Activated CD8-positive, alpha-beta memory T cell treated with anti-CD3 and anti-CD28 coated beads, Interleukin-2, amount 50 U/mL, for 24 hours (primary cell): ENCODE results near the gene GAMT.
"Not testable (repeated sequence)": the region's sequence is repeated elsewhere in the genome, so short reads cannot be mapped to it uniquely, and the experiment has no call there.

Experiments
- DNase-seq: peaks from one replicate; pipeline ENCODE4 v3.0.0-alpha.2; 2020; ENCODE audit errors: extremely low read depth

Gene GAMT

DNA sequence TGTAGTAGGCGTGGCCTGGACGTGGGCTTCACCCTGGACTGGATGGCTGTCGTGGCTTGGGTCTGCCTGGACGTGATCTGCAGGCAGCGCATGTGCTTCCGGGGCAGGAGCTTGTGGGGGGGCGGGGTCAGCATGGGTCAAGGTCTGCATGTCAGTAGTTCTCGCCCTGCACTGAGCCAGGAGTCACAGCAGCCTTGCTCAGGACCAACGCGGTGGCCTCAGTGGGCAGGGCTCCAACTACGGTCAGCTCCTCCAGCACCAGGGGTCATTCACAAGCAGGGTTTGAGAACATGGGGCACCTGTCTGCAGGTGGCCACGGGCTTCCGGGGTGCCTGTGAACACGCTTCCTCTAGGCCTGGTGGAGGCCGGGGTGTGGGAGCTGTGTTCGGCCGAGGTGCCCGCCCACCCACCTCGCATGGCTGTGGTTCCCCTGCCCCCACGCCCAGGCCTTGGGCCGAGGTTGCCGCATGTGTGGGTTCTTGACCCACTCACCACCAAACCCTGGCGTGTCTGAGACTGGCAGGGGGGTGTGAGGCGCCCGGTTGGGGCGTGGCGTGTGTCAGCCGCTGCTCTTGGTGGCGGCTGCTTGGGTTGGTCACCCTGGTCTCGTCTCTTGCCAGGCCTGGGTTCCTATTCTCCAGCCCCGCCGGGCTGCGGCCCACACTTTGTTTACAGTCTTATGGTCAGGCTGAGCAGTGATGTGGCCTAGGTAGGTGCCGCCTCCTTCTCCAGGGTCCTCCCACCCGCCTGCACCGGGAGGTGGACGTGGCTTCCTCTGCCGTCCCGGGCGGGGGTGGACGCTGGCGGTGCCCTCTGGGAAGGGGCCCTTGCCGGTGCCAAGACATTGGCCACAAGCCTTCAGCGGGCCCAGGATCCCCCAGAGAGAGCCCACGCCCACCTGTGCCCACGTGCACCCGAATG lies 32.0 kb upstream of the GAMT start:
- no peak for DNase-seq

- no peak for DNase-seq
Observed at GRCh38 chr19:1432507-1432887, 31.2 kb upstream of the GAMT start.

DNA sequence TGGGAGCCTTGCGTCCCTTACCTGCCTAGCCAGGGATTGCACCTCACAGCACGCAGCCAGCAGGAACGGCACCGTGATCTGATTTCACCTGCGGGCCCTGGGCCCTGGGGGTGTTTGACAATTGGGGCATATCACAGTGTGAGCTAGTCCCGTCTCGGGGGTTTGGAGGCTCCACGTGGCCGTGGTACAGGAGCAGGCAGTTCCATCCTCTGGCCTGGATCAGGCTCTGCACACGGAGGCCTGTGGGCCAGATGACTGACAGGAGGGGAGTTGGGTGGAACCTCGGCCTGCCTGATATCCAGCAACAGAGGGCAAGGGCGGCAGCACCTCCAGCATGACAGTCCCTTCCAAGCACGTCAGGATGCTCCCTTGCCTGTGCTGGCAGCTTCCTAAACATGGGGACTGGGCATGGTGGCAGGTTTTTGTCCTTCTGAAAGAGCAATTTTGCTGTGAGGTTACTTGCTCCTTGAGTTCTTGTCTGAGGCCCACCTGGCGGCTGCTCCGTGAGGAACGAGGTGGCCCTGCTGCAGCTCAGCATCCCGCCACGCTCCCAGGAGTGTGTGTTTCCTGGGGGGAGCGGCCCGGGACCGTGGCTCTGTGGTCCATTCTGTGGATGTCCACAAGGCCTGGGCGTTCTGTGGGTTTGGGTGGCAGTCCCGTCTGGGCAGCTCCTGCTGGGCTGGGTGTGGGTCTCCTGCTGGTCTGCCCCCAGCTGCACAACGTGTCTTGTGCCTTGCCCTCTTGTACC lies 30.6 kb upstream of the GAMT start:
- no peak for DNase-seq

DNA sequence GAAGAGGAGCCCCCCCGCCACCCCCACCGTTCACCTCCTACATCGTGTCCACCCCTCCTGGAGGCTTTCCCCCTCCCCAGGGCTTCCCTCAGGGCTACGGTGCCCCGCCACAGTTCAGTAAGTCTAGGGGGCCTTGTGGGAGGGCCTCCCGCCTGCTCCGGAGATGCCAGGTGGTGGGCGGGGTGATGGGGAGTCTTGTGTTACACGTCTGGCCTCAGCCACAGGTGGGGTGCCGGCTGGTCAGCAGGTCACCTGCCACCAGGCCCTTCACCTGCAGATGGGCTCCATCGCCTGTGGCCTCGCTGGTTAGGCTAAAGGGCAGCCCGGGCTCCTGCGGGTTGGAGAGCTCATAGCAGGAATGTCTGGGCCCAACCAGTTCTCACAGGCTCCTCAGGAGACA lies 28.9 kb upstream of the GAMT start:
- DNase-seq = no peak

- no peak for DNase-seq
Observed at GRCh38 chr19:1429750-1430149, 28.4 kb upstream of the GAMT start.

GRCh38 chr19:1428738-1429391 lies 27.5 kb upstream of the GAMT start:
- no peak for DNase-seq

DNA sequence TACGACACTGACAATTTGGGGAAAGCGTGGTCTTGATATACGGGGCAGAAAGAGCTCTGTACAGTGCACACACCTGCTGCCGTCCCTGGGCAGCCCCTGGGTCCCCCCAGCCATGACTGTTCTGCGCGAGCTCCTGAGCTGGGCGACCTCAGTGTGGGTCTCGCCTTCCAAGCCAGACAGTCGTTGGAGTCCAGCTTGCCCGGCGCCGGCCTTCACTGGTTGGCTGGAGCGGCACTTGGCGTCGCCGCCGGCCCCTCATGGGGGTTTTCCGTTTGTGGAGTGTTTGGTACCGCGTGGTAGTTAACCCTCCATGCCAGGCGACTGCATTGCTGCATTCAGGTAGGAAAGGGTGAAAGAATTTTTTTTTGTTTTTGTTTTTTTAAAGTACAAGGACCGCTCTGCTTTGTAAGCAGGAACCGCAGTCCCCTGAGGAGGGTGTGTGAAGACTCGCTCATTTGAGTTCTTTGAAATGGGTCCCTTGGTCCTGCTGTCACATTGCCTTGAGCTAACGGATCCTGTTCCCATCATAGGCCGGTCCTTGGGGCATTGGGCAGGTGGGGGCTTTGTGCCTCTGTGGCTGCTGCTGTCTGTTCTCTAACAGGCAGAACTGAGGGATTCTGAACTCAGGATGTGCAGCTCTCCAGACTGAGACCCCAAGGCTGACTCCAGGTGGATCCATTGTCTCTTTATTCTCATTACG lies 26.0 kb upstream of the GAMT start:
- no peak for DNase-seq

DNA sequence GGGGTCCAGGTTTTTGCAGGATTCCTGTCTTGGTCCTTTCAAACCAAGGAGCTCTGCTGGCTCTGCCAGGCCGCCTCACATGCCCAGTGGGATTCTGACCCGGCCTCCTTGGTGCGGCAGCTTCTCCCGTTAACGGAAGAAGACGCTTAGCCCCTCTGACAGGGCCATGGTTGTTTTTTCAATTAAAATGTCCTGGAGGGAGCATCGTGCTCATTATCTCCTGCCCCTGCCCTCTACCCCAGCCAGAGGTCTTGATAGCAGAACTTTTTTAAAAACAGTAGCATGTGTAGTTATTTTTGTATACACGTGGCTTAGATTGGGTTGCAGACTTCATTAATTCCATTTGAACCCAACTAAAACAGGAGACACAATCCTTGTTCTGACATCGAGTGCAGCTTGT lies 25.4 kb upstream of the GAMT start:
- DNase-seq = no peak

DNA sequence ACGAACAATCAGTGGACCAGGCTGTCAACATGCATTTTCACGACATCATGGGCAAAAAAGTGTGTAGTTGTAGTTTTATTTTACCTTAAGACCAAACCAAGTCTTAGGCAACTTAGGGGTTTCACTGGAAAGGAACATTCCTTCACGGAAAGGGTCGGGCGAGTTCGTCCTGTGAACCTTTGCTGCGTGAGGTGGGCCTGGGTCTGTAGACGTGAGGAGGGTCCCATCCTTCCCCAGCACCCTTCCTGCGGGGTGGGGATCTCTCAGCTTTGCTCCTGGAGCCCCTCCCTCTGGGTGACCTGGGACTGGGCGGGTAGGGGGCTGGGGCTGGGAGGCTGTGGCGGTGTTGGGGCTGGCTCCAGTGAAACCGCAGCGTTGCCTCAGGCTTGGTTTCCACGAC lies 24.6 kb upstream of the GAMT start:
- no peak for DNase-seq

- no peak for DNase-seq
Observed at GRCh38 chr19:1425102-1425837, 23.9 kb upstream of the GAMT start.

- no peak for DNase-seq
Observed at GRCh38 chr19:1424192-1424955, 23.0 kb upstream of the GAMT start.

DNA sequence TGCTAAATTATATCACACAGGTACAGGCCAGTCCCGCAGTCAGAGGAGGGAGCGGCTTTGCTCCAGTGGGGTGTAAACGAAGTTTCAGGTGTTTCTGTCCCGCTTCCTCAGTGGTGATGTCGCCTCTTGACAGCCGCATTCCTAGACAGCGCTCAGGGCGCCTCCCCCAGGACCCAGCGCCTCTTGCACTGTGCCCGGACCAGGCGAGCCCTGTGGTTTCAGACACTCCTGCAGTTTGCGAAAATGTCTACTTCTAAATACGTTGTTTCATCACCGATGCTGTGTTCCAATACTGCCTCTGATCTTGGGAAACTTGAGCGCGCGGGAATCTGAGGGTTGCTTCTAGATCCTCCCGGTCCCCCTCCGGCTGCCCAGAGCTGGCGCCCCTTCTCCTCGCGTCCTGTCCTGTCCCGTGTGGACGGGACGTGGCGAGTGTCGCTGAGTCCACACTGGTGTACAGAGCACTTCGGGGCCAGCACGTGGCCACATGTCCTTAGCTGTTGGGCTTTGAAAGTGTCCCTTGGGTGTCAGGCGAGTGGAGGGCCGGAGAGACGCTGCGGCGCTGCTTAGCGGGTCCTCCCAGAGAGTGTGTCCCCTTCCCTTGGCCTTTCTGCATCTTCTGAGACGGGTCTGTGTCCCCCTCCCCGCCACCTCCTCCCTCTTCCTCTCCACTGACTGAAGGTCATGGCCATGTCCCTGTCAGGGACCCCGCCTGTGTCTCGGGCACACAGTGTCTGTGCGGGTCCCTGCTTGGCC lies 22.3 kb upstream of the GAMT start:
- no peak for DNase-seq

GRCh38 chr19:1422943-1423342 lies 21.6 kb upstream of the GAMT start:
- DNase-seq = no peak

DNA sequence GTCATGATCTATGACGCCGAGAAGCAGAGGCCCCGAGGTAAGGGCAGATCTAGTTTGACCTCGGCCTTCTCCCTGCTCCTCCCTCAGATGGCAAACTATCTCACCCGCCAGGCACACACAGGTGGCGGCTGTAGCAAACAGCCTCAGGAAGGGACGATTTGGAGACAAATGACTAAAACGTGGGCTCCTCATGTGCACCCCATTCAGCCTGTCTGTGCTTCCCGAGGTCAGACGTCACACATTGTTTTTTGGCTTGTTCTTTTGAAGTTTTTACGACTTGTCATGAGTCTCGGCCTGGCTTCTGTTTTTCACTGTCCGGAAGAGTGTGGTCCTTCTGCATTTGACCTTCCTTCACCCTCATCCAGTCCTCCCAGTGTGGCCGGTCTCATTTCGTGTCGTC lies 21.0 kb upstream of the GAMT start:
- no peak for DNase-seq

- no peak for DNase-seq
Observed at GRCh38 chr19:1421958-1422305, 20.6 kb upstream of the GAMT start.

GRCh38 chr19:1421218-1421957 lies 20.0 kb upstream of the GAMT start:
- no peak for DNase-seq

DNA sequence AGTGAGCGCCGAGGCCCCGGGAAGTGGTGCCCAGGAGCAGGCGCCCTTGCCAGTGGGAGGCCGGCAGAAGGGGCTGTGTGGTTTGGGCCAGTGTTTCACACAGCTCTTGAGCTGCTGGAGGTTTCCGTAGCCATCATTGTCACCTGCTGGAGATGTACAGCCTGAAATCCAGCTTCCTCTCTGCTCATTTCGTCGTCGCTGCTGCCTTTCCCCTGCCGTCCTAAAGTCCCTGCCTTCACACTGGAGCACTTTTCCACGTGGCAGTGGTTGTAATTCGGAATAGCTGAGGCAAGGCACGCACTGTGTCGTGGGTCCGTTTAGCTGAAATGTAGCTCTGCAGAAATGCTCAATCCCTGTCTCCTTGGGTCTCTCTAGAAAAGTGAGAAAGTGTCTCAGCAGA lies 19.2 kb upstream of the GAMT start:
- DNase-seq = no peak

DNA sequence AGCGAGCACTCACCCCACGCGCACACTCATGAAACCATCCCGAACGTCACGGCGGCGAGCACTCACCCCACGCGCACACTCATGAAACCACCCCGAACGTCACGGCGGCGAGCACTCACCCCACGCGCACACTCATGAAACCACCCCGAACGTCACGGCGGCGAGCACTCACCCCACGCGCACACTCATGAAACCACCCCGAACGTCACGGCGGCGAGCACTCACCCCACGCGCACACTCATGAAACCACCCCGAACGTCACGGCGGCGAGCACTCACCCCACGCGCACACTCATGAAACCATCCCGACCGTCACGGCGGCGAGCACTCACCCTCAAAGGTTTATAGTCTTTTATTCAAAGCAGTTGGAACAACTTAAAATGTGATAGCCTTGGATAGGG lies 18.7 kb upstream of the GAMT start:
- not testable (repeated sequence) for DNase-seq
